GM19328 (cell line): Measurements from ENCODE around the gene TCIRG1.

Experiments
- ATAC-seq: cut with Tn5 transposase; IDR thresholded peaks from one replicate; pipeline ENCODE4 v1.9.1; 2021; ENCODE audit warnings: mild to moderate bottlenecking, moderate library complexity; ENCODE audit not compliant: unreplicated experiment

The TCIRG1 gene

DNA sequence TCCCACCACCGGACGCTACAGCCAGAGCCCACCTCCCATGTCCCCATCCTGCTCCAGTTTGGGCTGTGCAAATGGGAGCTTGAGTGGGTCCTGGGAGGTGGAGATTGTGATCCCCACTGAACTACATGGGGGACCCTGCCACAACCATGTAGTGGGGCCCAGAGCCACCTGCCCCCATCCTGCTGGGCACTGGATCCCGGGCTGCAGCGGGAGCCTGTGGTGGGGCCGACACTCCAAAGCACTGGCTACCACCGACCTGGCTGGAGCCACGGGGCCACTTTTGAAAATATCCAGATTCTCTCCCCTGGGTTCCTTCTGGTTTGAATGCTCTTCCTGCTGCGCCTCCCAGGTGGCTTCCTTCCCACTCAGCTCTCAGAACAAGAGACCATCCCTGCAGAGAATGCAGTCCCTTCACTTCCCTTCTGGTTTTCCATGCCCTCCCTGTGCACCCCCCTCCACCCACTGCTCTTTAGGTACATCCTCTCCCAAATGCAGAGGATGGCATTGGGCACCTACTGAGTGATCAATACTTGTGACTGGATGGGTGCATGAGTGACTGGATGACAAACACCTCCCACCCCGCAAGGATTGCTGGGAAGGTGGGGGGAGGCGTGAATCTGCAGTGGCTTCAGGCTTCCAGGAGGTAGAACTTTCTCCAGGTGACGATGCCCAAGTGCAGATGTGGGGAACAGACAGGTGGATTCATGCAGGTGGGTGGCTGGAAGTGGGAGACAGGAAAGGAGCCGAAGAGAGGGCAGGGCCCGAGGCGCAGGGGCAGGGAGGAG is 34.1 kb upstream of the TCIRG1 start:
- no peak for ATAC-seq

DNA sequence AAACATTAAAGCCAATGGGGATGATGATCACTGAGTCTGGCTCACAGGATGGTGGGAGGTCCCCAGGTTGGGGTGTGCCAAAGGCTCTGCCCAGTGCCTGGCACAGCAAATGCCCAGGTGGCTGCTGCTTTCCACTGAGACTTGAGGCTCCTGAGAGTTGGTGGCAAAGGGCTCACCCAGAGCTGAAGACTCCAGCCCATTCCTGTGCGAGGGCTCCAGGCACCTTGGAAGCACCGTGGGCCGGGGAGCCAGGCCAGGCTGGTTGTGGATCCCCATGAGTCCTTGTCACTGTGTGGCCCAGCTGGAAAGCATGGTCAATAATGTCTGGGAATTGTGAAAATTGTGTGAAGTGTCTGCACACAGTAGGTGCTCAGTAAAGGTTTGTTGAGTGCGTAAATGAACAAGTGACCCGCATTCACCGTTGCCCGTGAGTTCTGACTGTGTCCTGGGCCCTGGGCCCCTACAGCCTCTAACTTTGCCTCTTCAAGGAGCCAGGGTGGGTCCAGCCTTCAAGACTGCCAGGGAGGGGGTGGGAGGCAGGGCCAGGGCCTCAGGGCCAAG is 32.1 kb upstream of the TCIRG1 start:
- ATAC-seq, result no peak

DNA sequence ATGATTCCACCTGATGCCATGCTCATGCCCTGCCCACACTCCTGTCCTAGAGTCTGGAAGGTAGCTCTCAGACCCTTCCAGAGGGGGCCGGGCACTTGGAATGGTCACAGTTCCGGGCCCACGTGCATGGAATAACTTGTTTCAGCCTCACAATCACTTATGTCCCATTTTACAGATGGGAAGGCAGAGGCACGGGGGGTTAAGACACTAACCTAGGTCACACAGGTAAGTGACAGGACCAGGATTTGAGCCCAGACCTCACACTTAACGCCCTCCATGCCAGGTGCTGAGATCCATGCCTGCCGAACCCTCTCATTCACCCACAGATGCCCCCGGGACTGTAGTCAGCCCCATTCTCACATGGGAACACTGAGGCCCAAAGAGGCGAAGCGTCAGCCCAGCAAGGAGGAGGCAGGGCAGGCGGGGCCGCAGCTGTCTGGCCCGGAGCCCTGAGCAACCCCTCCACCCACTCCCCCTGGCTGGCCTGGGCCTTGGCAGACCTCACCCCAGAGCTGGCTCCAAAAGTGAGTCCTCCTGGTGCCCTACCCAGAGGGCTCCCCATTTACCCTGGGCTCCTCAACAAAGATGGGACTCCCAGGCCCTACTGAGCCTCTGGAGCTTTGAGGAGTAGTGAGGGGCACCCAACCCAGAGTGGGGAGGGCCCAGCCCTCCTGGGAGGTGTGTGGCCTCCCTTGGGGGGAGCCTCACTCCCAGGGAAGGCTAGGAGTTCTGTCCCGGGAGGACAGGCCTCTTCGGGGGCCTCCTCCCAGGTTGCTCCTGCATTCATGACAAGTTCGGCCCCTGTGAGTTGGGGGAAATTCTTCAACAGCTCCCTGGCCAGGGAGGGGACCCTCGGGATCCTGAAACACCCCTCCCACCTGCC is 31.1 kb upstream of the TCIRG1 start:
- ATAC-seq, result no peak

GRCh38 chr11:68008381-68009337 is 30.2 kb upstream of the TCIRG1 start:
- no peak for ATAC-seq

DNA sequence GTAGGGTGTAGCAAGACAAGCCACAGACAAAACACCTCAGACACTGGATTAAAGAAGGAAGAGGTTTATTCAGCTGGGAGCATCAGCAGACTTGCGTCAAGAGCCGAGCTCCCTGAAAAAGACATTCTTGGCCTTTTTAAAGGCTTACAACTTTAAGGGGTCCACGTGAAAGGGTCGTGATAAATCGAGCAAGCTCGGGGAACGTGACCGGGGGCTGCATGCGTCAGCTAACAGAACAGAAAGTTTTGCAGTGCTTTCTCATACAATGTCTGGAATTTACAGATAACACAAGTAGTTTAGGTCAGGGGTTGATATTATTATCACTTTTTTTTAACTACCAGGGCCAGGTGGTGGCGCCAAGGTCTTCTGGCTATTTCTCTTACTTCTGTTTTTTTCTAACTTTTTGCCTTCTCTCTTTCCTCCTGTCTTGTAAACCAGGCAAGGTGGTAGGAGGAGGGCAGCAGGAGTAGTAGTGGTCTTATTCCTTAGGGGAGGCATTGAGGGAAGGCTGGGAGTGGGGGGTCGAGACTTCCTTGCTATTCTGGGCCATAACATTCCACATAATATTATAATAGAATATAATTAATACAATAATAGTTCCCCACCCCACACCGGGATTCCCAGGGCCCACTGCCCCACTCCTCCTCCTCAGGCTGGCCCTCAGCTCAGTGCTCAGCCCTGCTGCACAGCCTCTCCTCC is 29.3 kb upstream of the TCIRG1 start:
- ATAC-seq, result no peak

DNA sequence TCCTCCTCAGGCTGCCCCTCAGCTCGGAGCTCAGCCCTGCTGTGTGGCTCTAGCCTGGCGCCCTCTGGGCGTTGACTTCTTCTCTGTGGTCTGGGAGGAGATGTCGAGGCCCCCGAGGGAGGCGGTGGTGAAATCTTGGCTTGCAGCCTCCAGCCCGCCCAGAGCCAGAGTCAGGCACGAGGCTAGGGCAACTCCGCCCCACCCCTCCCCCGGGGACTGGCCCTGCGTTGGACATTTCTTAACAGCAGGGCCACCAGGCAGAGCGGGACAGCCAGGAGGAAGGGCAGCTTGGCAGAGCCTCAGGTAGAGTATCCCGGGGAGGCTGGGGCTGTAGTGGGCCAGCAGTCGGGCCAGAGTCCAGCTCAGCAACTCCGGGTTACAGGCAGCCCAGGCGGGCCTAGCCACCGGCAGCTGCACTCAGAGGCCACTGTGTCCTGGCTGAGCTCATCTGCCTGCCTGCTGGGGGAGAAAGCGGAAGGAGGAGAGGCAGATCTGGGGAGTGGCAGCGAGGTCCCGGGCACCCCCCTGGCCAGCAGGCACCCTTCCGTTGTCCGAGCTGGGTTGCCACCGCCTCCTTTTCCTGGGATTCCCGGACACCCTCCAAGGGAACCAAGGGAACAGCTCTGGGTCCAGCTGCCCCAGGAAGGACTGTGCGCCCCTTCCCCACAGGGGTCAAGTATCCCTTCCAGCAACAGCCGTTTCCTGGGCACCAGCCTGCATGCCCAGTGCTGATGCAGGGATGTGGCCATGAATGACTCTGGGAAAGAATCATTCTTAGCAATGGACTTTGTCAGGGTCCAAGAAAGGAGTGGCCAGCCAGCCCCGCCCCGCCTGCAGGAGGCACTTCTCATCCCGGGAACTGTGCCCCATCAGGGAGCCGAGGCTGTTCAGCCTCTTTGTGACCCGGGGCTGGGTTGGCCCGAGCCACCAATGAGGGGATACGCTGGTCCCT is 28.5 kb upstream of the TCIRG1 start, which contains the start of gene ALDH3B1:
Gene ALDH3B1, plus strand, starts transcription at position 238 of the 952 bp plus-strand sequence. CDS start 4,971 bp downstream, outside the sequence.
- ATAC-seq, result no peak

DNA sequence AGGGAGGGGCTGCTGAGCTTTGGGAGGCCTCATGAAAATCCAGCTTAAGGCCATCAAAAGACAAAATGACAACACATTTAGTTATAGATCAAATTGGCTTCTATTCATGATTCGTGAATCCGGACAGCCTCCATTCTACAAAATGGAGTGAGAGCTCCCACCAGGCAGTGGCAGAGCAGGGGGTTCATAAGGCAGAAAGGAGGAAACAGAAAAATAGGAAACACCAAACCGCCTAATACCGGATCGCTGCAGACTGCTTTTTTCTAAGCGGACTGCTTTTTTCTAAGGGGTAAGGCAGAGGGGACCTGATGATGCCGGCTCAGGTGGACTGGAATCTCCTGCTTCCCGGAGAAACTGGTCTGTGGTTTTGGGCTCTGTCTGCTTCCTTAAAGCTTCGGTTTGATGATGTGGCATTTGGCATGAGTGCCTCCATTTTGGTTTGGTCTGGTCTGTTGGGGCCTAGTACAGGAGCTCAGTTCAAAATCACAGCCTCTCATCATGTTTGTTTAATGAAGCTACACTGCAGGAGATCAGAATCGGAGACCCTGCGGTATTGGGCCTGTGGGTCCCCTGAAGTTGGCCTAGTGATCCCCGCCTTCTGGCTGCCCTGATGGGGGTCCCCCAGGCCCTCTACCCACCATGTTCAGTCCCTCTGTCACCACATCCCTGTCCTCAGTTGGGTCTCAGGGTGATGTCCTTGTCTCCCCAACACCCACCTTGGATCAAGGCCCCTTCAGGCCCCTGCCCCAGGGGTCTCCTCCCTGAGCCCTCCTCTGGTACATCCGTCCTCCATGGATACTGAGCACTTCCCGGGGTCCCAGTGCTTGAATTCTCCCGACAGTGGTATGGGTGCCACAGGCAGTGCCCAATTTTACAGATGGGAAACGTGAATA is 27.5 kb upstream of the TCIRG1 start:
- ATAC-seq, result no peak

- ATAC-seq, result no peak
Observed at GRCh38 chr11:68012044-68012842, 26.6 kb upstream of the TCIRG1 start.

GRCh38 chr11:68012843-68013610 is 25.8 kb upstream of the TCIRG1 start:
- no peak for ATAC-seq

- ATAC-seq, result no peak
Observed at GRCh38 chr11:68013611-68014156, 25.1 kb upstream of the TCIRG1 start.

DNA sequence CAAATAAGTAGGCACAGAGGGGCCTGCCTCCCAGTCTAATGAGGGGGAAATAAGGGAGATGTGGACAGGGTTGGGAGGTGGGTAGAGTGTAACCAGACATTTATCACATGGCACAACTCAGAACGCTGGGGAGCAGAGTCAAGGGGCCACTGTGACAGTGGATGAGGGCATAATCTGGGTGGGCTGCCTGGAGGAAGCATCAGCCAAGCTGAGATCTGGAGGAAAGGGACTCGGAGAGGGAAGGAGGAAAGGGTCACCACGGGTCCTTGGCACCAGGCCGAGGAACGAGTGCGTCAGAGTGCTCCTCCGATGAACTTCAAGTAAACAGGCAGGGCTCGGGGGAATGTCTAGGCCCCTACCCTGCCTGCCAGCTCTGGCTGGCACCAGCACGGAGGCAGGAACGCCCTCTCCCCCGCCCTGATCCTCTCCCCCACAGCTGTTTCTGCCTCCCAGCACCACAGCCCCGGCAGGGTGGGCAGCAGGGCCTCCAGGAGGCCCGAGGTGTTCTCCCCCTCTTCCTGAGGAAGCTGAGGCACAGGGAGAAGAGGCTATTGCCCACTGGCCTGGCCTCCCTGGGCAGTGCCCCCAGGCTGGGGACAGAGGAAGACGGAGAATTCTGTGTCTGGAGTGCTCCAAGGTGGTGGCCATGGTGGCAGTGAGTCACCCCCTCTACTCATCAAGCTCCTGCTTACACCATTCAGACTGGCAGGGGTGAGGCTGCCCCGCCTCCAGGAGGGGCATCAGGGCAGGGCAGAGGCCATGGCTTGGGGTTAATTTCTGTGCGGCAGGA is 24.5 kb upstream of the TCIRG1 start:
- no peak for ATAC-seq

DNA sequence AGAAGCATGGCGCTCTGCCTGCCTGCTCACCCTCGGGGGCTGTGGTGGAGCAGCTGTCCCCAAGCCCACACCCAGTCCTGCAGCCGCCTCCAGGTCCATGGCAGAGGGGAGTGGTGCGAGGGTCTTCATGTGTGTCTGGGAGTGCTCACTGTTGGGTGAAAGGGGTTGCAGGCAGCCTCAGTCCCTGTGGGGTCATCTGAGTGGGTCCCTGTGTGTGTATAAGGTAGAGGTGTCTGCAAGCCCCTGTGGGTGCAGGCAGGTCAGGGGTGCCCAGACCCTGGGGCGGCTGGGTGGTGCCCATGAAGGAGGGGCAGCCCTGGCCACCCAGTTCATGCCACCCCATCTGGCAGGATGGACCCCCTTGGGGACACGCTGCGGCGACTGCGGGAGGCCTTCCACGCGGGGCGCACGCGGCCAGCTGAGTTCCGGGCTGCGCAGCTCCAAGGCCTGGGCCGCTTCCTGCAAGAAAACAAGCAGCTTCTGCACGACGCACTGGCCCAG is 23.8 kb upstream of the TCIRG1 start:
- ATAC-seq, result no peak

DNA sequence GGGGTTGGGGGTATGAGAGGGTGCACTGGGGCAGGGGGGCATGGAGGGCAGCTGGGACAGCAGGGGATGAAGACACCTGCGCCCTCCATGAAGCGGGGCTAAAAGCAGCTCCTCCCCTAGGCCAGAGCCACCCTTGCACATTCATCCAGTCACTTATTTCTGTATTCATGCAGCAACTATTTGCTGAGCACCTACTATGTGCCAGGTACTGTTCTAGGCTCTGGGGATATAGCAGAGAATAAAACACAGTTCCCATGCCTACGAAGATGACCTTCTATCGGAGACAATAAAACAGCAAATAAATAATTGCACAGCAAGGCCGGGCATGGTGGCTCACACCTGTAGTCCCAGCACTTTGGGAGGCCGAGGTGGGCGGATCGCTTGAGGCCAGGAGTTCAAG is 23.4 kb upstream of the TCIRG1 start:
- no peak for ATAC-seq

- ATAC-seq, result no peak
Observed at GRCh38 chr11:68016161-68016903, 22.5 kb upstream of the TCIRG1 start.
